Neural progenitor cell (in vitro differentiated cells): ENCODE results near the gene ENO4. TPM values are rescaled to one million over a fixed set of nuclear protein-coding genes. Genes with fewer than 3 reads are reported as not detected.

Experiments used
- DNase-seq: peaks from one replicate; pipeline ENCODE4 v3.0.0-alpha.2; 2016; ENCODE audit warnings: low spot score
- H2AFZ ChIP-seq: fragments of 200-600 bp; sonication (generic); replicated peaks from 2 replicates; pipeline ENCODE4 v1.6.1; 2016; ENCODE audit warnings: antibody characterized with exemption
- H3F3A ChIP-seq: fragments of 200-600 bp; sonication (generic); 2 replicates; pipeline ENCODE4 v1.6.1; 2016; ENCODE audit warnings: antibody characterized with exemption, low read depth
- H3K27ac ChIP-seq: fragments of 200-600 bp; sonication (generic); 2 replicates; pipeline ENCODE4 v1.5.1; 2016; ENCODE audit warnings: mild to moderate bottlenecking
- H3K27me3 ChIP-seq: fragments of 200-600 bp; sonication (generic); 2 replicates; pipeline ENCODE4 v1.6.1; 2016; ENCODE audit warnings: mild to moderate bottlenecking, moderate library complexity
- H3K36me3 ChIP-seq: fragments of 200-600 bp; sonication (generic); 2 replicates; pipeline ENCODE4 v1.5.1; 2016
- H3K4me1 ChIP-seq: fragments of 200-600 bp; sonication (generic); 2 replicates; pipeline ENCODE4 v1.6.1; 2016; ENCODE audit warnings: mixed run types
- H3K4me2 ChIP-seq: fragments of 200-600 bp; sonication (generic); 2 replicates; pipeline ENCODE4 v1.6.1; 2016
- H3K4me3 ChIP-seq: fragments of 200-600 bp; sonication (generic); 2 replicates; pipeline ENCODE4 v1.5.1; 2016
- H3K79me2 ChIP-seq: fragments of 200-600 bp; sonication (generic); 2 replicates; pipeline ENCODE4 v1.6.1; 2016; ENCODE audit warnings: low read depth
- H3K9ac ChIP-seq: fragments of 200-600 bp; sonication (generic); 2 replicates; pipeline ENCODE4 v1.6.1; 2016
- H3K9me3 ChIP-seq: fragments of 200-600 bp; sonication (generic); 2 replicates; pipeline ENCODE4 v1.5.1; 2016; ENCODE audit warnings: low read depth
- H4K20me1 ChIP-seq: fragments of 200-600 bp; sonication (generic); 2 replicates; pipeline ENCODE4 v1.6.1; 2016; ENCODE audit warnings: low read depth
- H3K27ac Mint-ChIP-seq: 3 replicates; pipeline ENCODE4 v1.8.0; 2021; ENCODE audit warnings: mixed read lengths
- H3K27me3 Mint-ChIP-seq: 2 replicates; pipeline ENCODE4 v1.8.0; 2022; ENCODE audit warnings: low read depth, mild to moderate bottlenecking, inconsistent platforms, moderate library complexity, mixed read lengths; ENCODE audit not compliant: insufficient read depth
- H3K36me3 Mint-ChIP-seq: 3 replicates; pipeline ENCODE4 v1.8.0; 2021; ENCODE audit warnings: mixed read lengths
- H3K4me1 Mint-ChIP-seq: 3 replicates; pipeline ENCODE4 v1.8.0; 2021; ENCODE audit warnings: mixed read lengths
- H3K4me3 Mint-ChIP-seq: 3 replicates; pipeline ENCODE4 v1.8.0; 2021; ENCODE audit warnings: mild to moderate bottlenecking, moderate library complexity, mixed read lengths
- H3K9me3 Mint-ChIP-seq: 3 replicates; pipeline ENCODE4 v1.8.0; 2020; ENCODE audit warnings: mixed read lengths
- CTCF ChIP-seq: fragments of 200-600 bp; sonication (generic); IDR thresholded peaks from 2 replicates; pipeline ENCODE4 v1.5.1; 2017; ENCODE audit warnings: antibody characterized with exemption, mild to moderate bottlenecking
- EZH2 ChIP-seq: fragments of 200-600 bp; sonication (generic); IDR thresholded peaks from 2 replicates; pipeline ENCODE4 v1.6.1; 2017; ENCODE audit warnings: antibody characterized with exemption, mild to moderate bottlenecking, moderate library complexity
- EZH2phosphoT487 ChIP-seq: fragments of 200-600 bp; sonication (generic); IDR thresholded peaks from 2 replicates; pipeline ENCODE4 v1.6.1; 2017; ENCODE audit warnings: antibody characterized with exemption
- total RNA-seq: library from RNA; depleted of rRNA; stranded (reverse); fragments of >200 nt; gene quantifications from 2 replicates; pipeline ENCODE4 v1.2.3, GENCODE V29; 2015; ENCODE audit warnings: low replicate concordance

ENO4 gene
- total RNA-seq, 1 donor from 2014 or later: 10.0 TPM

- peaks cover 9% of the 10 kb centered on the region for H3K27me3 Mint-ChIP-seq
- H3K79me2 ChIP-seq: no peaks in the 10 kb centered on the region
- H3K4me2 ChIP-seq: no peak overlapping the region
- no peaks in the 10 kb centered on the region for H3K4me1 Mint-ChIP-seq
- no peaks in the 10 kb centered on the region for H3K36me3 ChIP-seq
- H3K36me3 Mint-ChIP-seq: no peaks in the 10 kb centered on the region
- no peaks in the 10 kb centered on the region for H3F3A ChIP-seq
- no peaks in the 10 kb centered on the region for H4K20me1 ChIP-seq
- H3K4me1 ChIP-seq: peaks cover 11% of the 10 kb centered on the region
- H3K4me3 ChIP-seq: no peak overlapping the region
- no peak for TF ChIP-seq EZH2
- no peak for TF ChIP-seq EZH2phosphoT487
- no peak for TF ChIP-seq CTCF
- peak; percentile 30 for DNase-seq
- no peak overlapping the region for H3K27ac ChIP-seq
- H3K9ac ChIP-seq: no peak overlapping the region
- H3K27me3 ChIP-seq: peaks cover 92% of the 10 kb centered on the region
- H3K4me3 Mint-ChIP-seq: no peak overlapping the region
- no peak overlapping the region for H3K27ac Mint-ChIP-seq
- no peak overlapping the region for H2AFZ ChIP-seq
- H3K9me3 Mint-ChIP-seq: peaks cover 10% of the 10 kb centered on the region
- H3K9me3 ChIP-seq: no peaks in the 10 kb centered on the region
Observed at GRCh38 chr10:116802474-116802873, 46.8 kb upstream of the ENO4 start.

DNA sequence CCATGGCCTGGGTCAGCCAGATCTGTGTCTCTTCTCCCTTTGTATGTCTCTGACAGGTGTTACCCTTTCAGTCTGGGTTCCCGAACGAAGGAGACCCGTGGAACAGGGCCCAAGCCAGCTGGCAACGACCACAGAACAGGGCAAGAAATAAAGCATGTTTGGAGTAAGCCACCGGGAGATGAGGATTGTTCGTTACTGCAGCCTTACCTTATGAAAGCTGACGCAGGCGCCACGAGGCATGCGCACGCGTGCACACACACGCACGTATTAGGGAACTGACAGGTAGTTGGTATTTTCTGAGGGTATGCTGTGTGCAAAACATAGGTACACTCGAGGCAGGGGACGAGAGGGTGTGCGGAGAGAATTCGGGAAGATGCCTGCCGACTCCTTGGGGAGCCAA is 46.4 kb upstream of the ENO4 start:
- Histone ChIP-seq H3K27me3 (peaks cover 96% of the 10 kb centered on the region), H2AFZ (no peak overlapping the region), H3K4me3 (no peak overlapping the region), H3K9ac (no peak overlapping the region), H3K9me3 (no peaks in the 10 kb centered on the region), H4K20me1 (no peaks in the 10 kb centered on the region), H3K4me2 (no peak overlapping the region), H3F3A (no peaks in the 10 kb centered on the region), H3K27ac (no peak overlapping the region), H3K79me2 (no peaks in the 10 kb centered on the region), H3K4me1 (peaks cover 11% of the 10 kb centered on the region), H3K36me3 (no peaks in the 10 kb centered on the region)
- no peaks in the 10 kb centered on the region for H3K36me3 Mint-ChIP-seq
- H3K4me3 Mint-ChIP-seq: no peak overlapping the region
- H3K27ac Mint-ChIP-seq: no peak overlapping the region
- DNase-seq: no peak
- no peaks in the 10 kb centered on the region for H3K4me1 Mint-ChIP-seq
- TF ChIP-seq EZH2phosphoT487: no peak
- no peak for TF ChIP-seq CTCF
- TF ChIP-seq EZH2: no peak
- H3K27me3 Mint-ChIP-seq: peaks cover 6% of the 10 kb centered on the region
- H3K9me3 Mint-ChIP-seq: peaks cover 10% of the 10 kb centered on the region

DNA sequence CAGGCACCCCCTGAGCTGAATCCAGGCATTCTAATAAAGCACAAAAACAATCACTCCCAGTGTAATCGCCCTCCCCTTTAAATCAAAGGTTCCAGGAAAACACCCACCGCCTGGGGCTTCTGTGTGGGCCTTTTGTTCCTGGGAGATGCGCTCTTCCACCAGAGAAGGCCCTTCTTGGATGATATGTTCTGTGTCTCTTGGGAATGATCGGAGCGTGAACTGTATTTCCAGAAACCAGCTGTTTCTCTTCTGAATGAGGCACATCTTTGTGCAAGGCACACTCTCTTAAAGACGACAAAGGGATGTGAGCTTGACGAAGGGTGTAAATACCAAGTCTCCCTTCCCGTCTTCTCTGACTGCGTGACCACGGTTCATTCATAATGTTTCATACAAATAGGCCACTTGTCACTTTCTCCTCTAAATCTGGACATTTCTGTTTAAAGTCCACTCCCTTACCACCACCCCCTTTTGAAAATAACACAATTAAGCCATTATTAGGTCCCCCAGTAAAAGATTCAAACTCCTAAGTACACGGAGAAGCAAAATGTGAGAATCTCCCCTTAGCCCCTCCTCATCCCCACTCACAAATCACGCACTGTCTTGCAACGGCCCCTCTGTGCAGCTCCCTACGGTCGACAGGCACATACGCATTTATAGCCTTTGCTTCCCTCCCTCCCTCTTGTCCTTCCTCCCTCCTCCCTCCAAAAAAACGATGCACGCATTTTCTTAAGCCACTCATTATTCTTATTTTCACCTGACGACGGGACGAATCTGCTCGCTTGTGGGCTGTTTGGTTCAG is 45.6 kb upstream of the ENO4 start:
- Histone ChIP-seq H3K36me3 (no peaks in the 10 kb centered on the region), H3F3A (no peaks in the 10 kb centered on the region), H3K4me2 (no peak overlapping the region), H3K27me3 (peaks cover 94% of the 10 kb centered on the region), H4K20me1 (no peaks in the 10 kb centered on the region), H3K9me3 (no peaks in the 10 kb centered on the region), H3K4me1 (peaks cover 11% of the 10 kb centered on the region), H3K4me3 (no peak overlapping the region), H3K27ac (no peak overlapping the region), H2AFZ (no peak overlapping the region), H3K9ac (no peak overlapping the region), H3K79me2 (no peaks in the 10 kb centered on the region)
- no peak overlapping the region for H3K4me3 Mint-ChIP-seq
- H3K27me3 Mint-ChIP-seq: peaks cover 6% of the 10 kb centered on the region
- no peak for DNase-seq
- TF ChIP-seq EZH2phosphoT487 (no peak), CTCF (no peak), EZH2 (no peak)
- H3K4me1 Mint-ChIP-seq: no peaks in the 10 kb centered on the region
- peak overlapping the region; percentile 63 for H3K27ac Mint-ChIP-seq
- peaks cover 10% of the 10 kb centered on the region for H3K9me3 Mint-ChIP-seq
- H3K36me3 Mint-ChIP-seq: no peaks in the 10 kb centered on the region
